ENCODE data around the gene GYS1. TPM values are rescaled to one million over a fixed set of nuclear protein-coding genes. Genes with fewer than 3 reads are reported as not detected.

The GYS1 gene
- total RNA-seq, 1 experiment from 2014 or later = 59.6 TPM

DNA sequence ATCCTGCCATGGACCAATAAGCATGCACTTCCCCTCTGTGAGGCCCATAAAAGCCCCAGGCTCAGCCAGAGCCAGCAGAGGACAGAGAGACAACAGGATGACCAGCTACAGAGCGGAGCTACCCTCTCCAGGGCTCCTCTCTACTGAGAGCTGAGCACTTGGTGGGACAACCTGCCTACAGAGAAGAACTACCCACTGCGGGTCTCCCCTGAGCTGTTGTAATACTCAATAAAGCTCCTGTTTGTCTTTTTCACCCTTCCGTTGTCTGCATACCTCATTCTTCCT is 45.9 kb downstream of the GYS1 start:
- H3K9me3 Mint-ChIP-seq (ENCODE audit: low read depth, unreplicated experiment) = peaks cover 2% of the 10 kb centered on the region
- TF ChIP-seq, protein P1, sequence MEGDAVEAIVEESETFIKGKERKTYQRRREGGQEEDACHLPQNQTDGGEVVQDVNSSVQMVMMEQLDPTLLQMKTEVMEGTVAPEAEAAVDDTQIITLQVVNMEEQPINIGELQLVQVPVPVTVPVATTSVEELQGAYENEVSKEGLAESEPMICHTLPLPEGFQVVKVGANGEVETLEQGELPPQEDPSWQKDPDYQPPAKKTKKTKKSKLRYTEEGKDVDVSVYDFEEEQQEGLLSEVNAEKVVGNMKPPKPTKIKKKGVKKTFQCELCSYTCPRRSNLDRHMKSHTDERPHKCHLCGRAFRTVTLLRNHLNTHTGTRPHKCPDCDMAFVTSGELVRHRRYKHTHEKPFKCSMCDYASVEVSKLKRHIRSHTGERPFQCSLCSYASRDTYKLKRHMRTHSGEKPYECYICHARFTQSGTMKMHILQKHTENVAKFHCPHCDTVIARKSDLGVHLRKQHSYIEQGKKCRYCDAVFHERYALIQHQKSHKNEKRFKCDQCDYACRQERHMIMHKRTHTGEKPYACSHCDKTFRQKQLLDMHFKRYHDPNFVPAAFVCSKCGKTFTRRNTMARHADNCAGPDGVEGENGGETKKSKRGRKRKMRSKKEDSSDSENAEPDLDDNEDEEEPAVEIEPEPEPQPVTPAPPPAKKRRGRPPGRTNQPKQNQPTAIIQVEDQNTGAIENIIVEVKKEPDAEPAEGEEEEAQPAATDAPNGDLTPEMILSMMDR (IDR thresholded peaks at IDR 0.05; ENCODE audit: unreplicated experiment) = no peak
- H3K27me3 Mint-ChIP-seq (ENCODE audit: unreplicated experiment) = no peaks in the 10 kb centered on the region
- CTCF ChIA-PET = interaction anchor here (0.7 kb wide), 1 partner anchor 14 kb away, joined by 3 read pairs; the partner anchor contains the start of gene DHDH
- no peak overlapping the region for H3K27ac Mint-ChIP-seq (ENCODE audit: unreplicated experiment)
- no peak overlapping the region for H3K4me3 Mint-ChIP-seq (ENCODE audit: low read depth, unreplicated experiment)
- intact Hi-C loops (cut with micrococcal nuclease; ENCODE audit: unreplicated experiment) = no loop called here
- no peaks in the 10 kb centered on the region for H3K4me1 Mint-ChIP-seq (ENCODE audit: low read depth, unreplicated experiment)
- no TSS peak for BruUV-seq (replicated peaks)
- H3K36me3 Mint-ChIP-seq (ENCODE audit: insufficient read depth, unreplicated experiment) = no peaks in the 10 kb centered on the region
- DNase-seq = no peak

DNA sequence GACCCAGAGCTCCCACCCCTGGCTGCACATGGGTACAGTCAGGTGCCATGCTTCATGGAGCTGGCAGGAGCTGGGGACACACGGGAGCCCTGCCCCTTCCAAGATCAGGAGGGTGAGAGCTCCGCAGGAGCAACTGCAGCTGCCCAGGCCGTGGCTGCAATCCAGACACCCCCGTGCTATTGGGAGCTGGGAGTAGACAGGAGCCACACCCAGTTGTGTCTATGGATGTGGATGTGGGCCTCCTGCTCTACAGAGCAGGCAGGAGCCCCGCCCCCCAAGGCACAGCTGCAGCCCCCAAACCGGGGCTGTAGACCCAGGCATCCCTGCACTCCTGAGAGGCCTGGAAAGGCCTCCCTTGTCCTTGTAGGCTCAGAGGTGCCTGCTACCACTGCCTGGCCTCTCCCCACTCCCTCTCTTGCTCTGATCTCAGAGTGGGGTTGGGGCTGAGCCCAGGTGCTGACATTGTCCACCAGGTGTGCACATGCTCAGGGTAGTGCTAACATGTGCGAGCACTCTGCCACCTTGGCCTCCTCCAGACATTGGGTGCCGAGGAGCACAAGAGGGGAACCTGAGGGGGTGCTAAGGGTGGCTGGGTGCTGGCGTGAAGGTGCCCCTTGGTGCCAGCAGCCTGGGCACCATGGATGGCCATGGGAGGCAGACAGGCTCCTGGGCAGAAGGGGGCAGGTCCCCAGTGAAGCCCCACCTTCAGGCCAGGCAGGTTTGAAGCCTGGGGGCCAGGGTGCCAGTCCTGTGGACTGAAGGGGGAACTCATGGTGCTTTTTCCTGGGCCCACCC is 46.4 kb downstream of the GYS1 start:
- Mint-ChIP-seq H3K27me3 (ENCODE audit: unreplicated experiment) (no peaks in the 10 kb centered on the region), H3K9me3 (ENCODE audit: low read depth, unreplicated experiment) (peaks cover 2% of the 10 kb centered on the region), H3K4me3 (ENCODE audit: low read depth, unreplicated experiment) (no peak overlapping the region), H3K27ac (ENCODE audit: unreplicated experiment) (no peak overlapping the region), H3K4me1 (ENCODE audit: low read depth, unreplicated experiment) (no peaks in the 10 kb centered on the region), H3K36me3 (ENCODE audit: insufficient read depth, unreplicated experiment) (no peaks in the 10 kb centered on the region)
- TF ChIP-seq, protein P1 (IDR thresholded peaks at IDR 0.05; ENCODE audit: unreplicated experiment) = no peak
- intact Hi-C loops (cut with micrococcal nuclease; ENCODE audit: unreplicated experiment) = no loop called here
- no peak for DNase-seq
- no TSS peak for BruUV-seq (replicated peaks)
- CTCF ChIA-PET = interaction anchor here (0.6 to 1.1 kb wide), 4 partner anchors 13 to 66 kb away, joined by 3 to 5 read pairs (median 3); partner anchors contain the start of gene DHDH

DNA sequence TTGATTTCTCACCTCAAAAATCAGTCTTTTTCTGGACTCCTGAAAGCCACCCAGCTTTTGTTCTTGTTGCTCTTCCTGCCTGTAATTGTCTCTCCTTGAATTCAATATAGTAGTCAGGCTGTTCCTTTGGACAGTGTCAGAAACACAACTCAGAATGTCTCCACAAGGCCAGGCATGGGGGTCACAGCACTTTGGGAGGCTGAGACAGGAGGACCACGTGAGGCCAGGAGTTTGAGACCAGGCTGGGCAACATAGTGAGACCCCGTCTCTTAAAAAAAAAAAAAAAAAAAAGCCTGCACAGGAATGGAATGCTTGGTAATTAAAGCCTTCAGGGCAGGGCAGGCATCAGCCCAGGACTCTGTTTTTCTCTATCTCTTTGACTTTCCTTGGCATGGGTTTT is 47.3 kb downstream of the GYS1 start:
- Mint-ChIP-seq H3K4me1 (ENCODE audit: low read depth, unreplicated experiment) (no peaks in the 10 kb centered on the region), H3K27me3 (ENCODE audit: unreplicated experiment) (no peaks in the 10 kb centered on the region), H3K9me3 (ENCODE audit: low read depth, unreplicated experiment) (peaks cover 2% of the 10 kb centered on the region), H3K36me3 (ENCODE audit: insufficient read depth, unreplicated experiment) (no peaks in the 10 kb centered on the region), H3K27ac (ENCODE audit: unreplicated experiment) (no peak overlapping the region), H3K4me3 (ENCODE audit: low read depth, unreplicated experiment) (no peak overlapping the region)
- TF ChIP-seq, protein P1 (IDR thresholded peaks at IDR 0.05; ENCODE audit: unreplicated experiment) = no peak
- intact Hi-C loops (cut with micrococcal nuclease; ENCODE audit: unreplicated experiment) = no loop called here
- no peak for DNase-seq
- no TSS peak for BruUV-seq (replicated peaks)
- CTCF ChIA-PET = interaction anchor here (0.6 to 1.1 kb wide), 3 partner anchors 13 to 65 kb away, joined by 3 to 5 read pairs (median 3); partner anchors contain the start of gene DHDH

DNA sequence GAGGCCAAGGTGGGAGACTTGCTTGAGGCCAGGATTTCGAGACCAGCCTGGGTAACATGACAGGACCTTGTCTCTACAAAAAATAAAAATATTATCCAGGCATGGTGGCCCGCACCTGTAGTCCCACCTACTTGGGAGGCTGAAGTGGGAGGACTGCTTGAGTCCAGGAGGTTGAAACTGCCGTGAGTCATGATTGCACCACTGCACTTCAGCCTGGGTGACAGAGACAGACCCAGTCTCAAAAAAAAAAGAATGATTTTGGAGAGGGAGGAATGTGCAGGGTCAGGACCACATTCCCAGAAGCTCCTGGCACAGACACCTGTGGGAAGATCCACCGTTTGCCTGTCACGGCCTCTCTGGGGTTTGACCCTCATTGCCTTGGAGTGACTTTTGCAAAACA is 47.7 kb downstream of the GYS1 start:
- BruUV-seq (replicated peaks) = no TSS peak
- Mint-ChIP-seq H3K27ac (ENCODE audit: unreplicated experiment) (no peak overlapping the region), H3K27me3 (ENCODE audit: unreplicated experiment) (no peaks in the 10 kb centered on the region), H3K9me3 (ENCODE audit: low read depth, unreplicated experiment) (peaks cover 2% of the 10 kb centered on the region), H3K36me3 (ENCODE audit: insufficient read depth, unreplicated experiment) (no peaks in the 10 kb centered on the region), H3K4me1 (ENCODE audit: low read depth, unreplicated experiment) (no peaks in the 10 kb centered on the region), H3K4me3 (ENCODE audit: low read depth, unreplicated experiment) (no peak overlapping the region)
- no peak for DNase-seq
- CTCF ChIA-PET = interaction anchor here (1.1 kb wide), 1 partner anchor 12 kb away, joined by 3 read pairs; the partner anchor contains the start of gene DHDH
- TF ChIP-seq, protein P1 (IDR thresholded peaks at IDR 0.05; ENCODE audit: unreplicated experiment) = no peak
- intact Hi-C loops (cut with micrococcal nuclease; ENCODE audit: unreplicated experiment) = no loop called here
